Heart right ventricle (tissue), 16 donors: ENCODE results near the gene CEACAM16. TPM values are rescaled to one million over a fixed set of nuclear protein-coding genes. Genes with fewer than 3 reads are reported as not detected.

Experiments
- ATAC-seq, 8 donors: fragments of 200-7000 bp; cut with Tn5 transposase; one replicate each; pipeline ENCODE4 v1.9.1; 2020; ENCODE audit warnings: mild to moderate bottlenecking in 8 of 8, moderate library complexity in 8 of 8, moderate number of reproducible peaks in 1 of 8
- DNase-seq, 2 donors: peaks; one replicate each; pipeline ENCODE4 v3.0.0-alpha.2; 2020
- H3K27ac ChIP-seq, 10 donors: fragments of 200-600 bp; sonication (generic) in 2 of 10; one replicate each; pipeline versions ENCODE4 v1.5.0 to v1.8.0; 2020 to 2022; ENCODE audit warnings: mild to moderate bottlenecking in 3 of 10
- H3K27me3 ChIP-seq, 7 donors: fragments of 200-600 bp; one replicate each; pipeline ENCODE4 v1.8.0; 2021 to 2022; ENCODE audit warnings: mild to moderate bottlenecking in 2 of 7
- H3K36me3 ChIP-seq, 9 donors: fragments of 200-600 bp; sonication (generic) in 1 of 9; one replicate each; pipeline versions ENCODE4 v1.5.0 to v1.8.0; 2020 to 2022; ENCODE audit warnings: mild to moderate bottlenecking in 2 of 9
- H3K4me1 ChIP-seq, 9 donors: fragments of 200-600 bp; sonication (generic) in 1 of 9; one replicate each; pipeline versions ENCODE4 v1.5.0 to v1.8.0; 2020 to 2022; ENCODE audit warnings: mild to moderate bottlenecking in 4 of 9
- H3K4me3 ChIP-seq, 10 donors: fragments of 200-600 bp; sonication (generic) in 2 of 10; one replicate each; pipeline versions ENCODE4 v1.5.0 to v1.8.0; 2020 to 2022; ENCODE audit warnings: mild to moderate bottlenecking in 7 of 10, moderate library complexity in 2 of 10
- H3K9me3 ChIP-seq, 11 donors: fragments of 200-600 bp in 10 of 11; sonication (generic) in 2 of 11; one replicate each; pipeline versions ENCODE4 v1.5.0 to v1.8.0; 2013 to 2022; ENCODE audit warnings: mild to moderate bottlenecking in 2 of 11, control low read depth in 1 of 11, moderate library complexity in 1 of 11
- CTCF ChIP-seq, 9 donors: fragments of 200-600 bp; sonication (generic) in 2 of 9; IDR thresholded peaks; one replicate each; pipeline versions ENCODE4 v1.5.0 to v1.8.0; 2021 to 2022; ENCODE audit warnings: antibody characterized with exemption in 9 of 9, mild to moderate bottlenecking in 5 of 9, moderate library complexity in 1 of 9
- WGBS, 2 donors: extraction: QIAGEN DNeasy Blood & Tissue Kit; methylation state at CpG; one replicate each; pipeline ENCODE4 v1.1.7; 2013; ENCODE audit warnings: inconsistent platforms in 1 of 2; 5-methylcytosine and 5-hydroxymethylcytosine counted together
- intact Hi-C, 10 donors: fragments of 100-400 bp; cut with DNase I; formaldehyde crosslinking; loops; one replicate each; pipeline versions ENCODE4 v1.11.1 to v1.14.2; 2022
- polyA plus RNA-seq, 2 donors: library from polyadenylated mRNA; stranded (reverse); fragments of 200-250 nt; gene quantifications; one replicate each; pipeline ENCODE4 v1.2.3, GENCODE V29; 2013
- total RNA-seq, 10 donors: library from RNA; stranded (reverse); fragmentation: NEBNext Ultra II Directional in 3 of 10; extraction: Animal tissue kit (Norgen Biotek cat#: 25700) in 3 of 10; gene quantifications; one replicate each; pipeline versions ENCODE4 v1.2.1 to v1.2.4, GENCODE V29; 2021 to 2023
- donor health status: Arrhythmogenic right ventricular cardiomyopathy.
- donor health status: ischemic (EF 13 %, LVEDD 7.1; RV severe dilation, severe dysfunction).
- donor health status: healthy with polysubstance abuse.
- donor health status: DM: no; HTN: yes; CAD: no.
- donor health status: DM: no; HTN: no; CAD: no.
- donor health status: ischemic (EF 25% LVEDD 6.9; RV normal size, moderate dysfunction).
- donor health status: ischemic (EF 25% LVEDD 5.7; RV mildly dilated, moderate dysfunction).
- donor health status: healthy.
- donor health status: DM: yes; HTN: yes; CAD: no.
- donor health status: Ischemic cardiomyopathy.
- donor health status: ischemic (EF 35%, LVEDD 5.7; RV mildly dilated, moderate dysfunction).
- donor health status: nonischemic (EF 11% LVEDD 7.7; RV severe dilation, severe dysfunction).
- donor health status: DM: yes; HTN: yes; CAD: no.
- donor health status: PGD.
- donor health status: ischemic (EF 29% LVEDD 5.4; RV normal size, mild dysfunction).
- donor health status: nonischemic (EF 23%, LVEDD 6.1; RV moderate dilation, normal function).

Gene CEACAM16
- total and polyA plus RNA-seq, 12 donors: not detected

- no peaks in the 10 kb centered on the region for H3K27me3 ChIP-seq
- ATAC-seq (no peak), DNase-seq (no peak)
- H3K9me3 ChIP-seq: no peaks in the 10 kb centered on the region
- intact Hi-C loops: no loop called here
- TF ChIP-seq CTCF (IDR thresholded peaks at IDR 0.05): no peak
- H3K4me3 ChIP-seq: peak overlapping the region; percentile 18 to 92 (median 56)
- H3K27ac ChIP-seq: peak overlapping the region; percentile 82 to 100 (median 94)
- WGBS, 2 donors: 1 to 2% methylated on average over 10 to 11 of the region's 11 CpGs
- peaks cover 22 to 93% (median 76%) of the 10 kb centered on the region in 9 donors for H3K4me1 ChIP-seq
- peaks cover 0 to 78% (median 10%) of the 10 kb centered on the region in 9 donors for H3K36me3 ChIP-seq
Observed at GRCh38 chr19:44753626-44753931, 54.6 kb downstream of the CEACAM16 start.

GRCh38 chr19:44753932-44754749 lies 55.2 kb downstream of the CEACAM16 start:
- peak; percentile 65 to 82 (median 78) for ATAC-seq
- Histone ChIP-seq H3K4me1 (peaks cover 23 to 95% (median 78%) of the 10 kb centered on the region in 9 donors), H3K4me3 (peak overlapping the region; percentile 13 to 92 (median 56)), H3K9me3 (no peaks in the 10 kb centered on the region), H3K27ac (peak overlapping the region; percentile 82 to 100 (median 94)), H3K36me3 (peaks cover 0 to 83% (median 10%) of the 10 kb centered on the region in 9 donors), H3K27me3 (no peaks in the 10 kb centered on the region)
- peak; percentile 94 to 96 for DNase-seq
- 1 to 3% methylated on average over 32 to 33 of the region's 33 CpGs for WGBS, 2 donors
- intact Hi-C loops: no loop called here
- TF ChIP-seq CTCF (IDR thresholded peaks at IDR 0.05): no peak

- no peak for ATAC-seq
- no peak for DNase-seq
- peaks cover 23 to 89% (median 80%) of the 10 kb centered on the region in 9 donors for H3K4me1 ChIP-seq
- WGBS, 2 donors: 34 to 43% methylated on average over 11 of the region's 11 CpGs
- H3K4me3 ChIP-seq: peak overlapping the region in 9 of 10 donors; percentile 19 to 92 (median 57)
- no peaks in the 10 kb centered on the region for H3K27me3 ChIP-seq
- peak overlapping the region; percentile 82 to 100 (median 94) for H3K27ac ChIP-seq
- intact Hi-C loops: loop anchor here in 4 of 10 donors (5.0 kb wide), 1 partner anchor 32 kb away; no protein-coding TSS in a partner anchor
- H3K36me3 ChIP-seq: peaks cover 0 to 87% (median 15%) of the 10 kb centered on the region in 9 donors
- H3K9me3 ChIP-seq: no peaks in the 10 kb centered on the region
- no peak for TF ChIP-seq CTCF (IDR thresholded peaks at IDR 0.05)
Observed at GRCh38 chr19:44754750-44755080, 55.8 kb downstream of the CEACAM16 start.

GRCh38 chr19:44755219-44755618 lies 56.3 kb downstream of the CEACAM16 start:
- Histone ChIP-seq H3K27ac (peak overlapping the region; percentile 82 to 100 (median 94)), H3K4me3 (peak overlapping the region in 7 of 10 donors; percentile 19 to 92 (median 58)), H3K36me3 (peaks cover 0 to 87% (median 16%) of the 10 kb centered on the region in 9 donors), H3K9me3 (no peaks in the 10 kb centered on the region), H3K4me1 (peaks cover 21 to 84% (median 79%) of the 10 kb centered on the region in 9 donors), H3K27me3 (no peaks in the 10 kb centered on the region)
- TF ChIP-seq CTCF (IDR thresholded peaks at IDR 0.05): no peak
- DNase-seq (no peak), ATAC-seq (no peak)
- intact Hi-C loops: loop anchor here in 4 of 10 donors (5.0 kb wide), 1 partner anchor 33 kb away; no protein-coding TSS in a partner anchor
- WGBS, 2 donors: 60 to 65% methylated on average over 4 of the region's 4 CpGs
